CD14-positive monocyte (primary cell): Measurements from ENCODE around the gene FAM120B. TPM values are rescaled to one million over a fixed set of nuclear protein-coding genes. Genes with fewer than 3 reads are reported as not detected.

Source experiments
- DNase-seq, 3 donors: peaks; one replicate each; pipeline ENCODE4 v3.0.0-alpha.2; 2011 to 2022
- H2AFZ ChIP-seq: 2 replicates; pipeline ENCODE4 v1.6.0; 2012; ENCODE audit warnings: mild to moderate bottlenecking, low read depth, low read length, inconsistent platforms; ENCODE audit not compliant: insufficient read depth, poor library complexity, severe bottlenecking
- H3K27ac ChIP-seq, 2 donors: 1 replicate in 1 of 2; 2 replicates in 1 of 2; pipeline ENCODE4 v1.5.1; 2012 to 2013; ENCODE audit warnings: low read length in 2 of 2, control low read depth in 1 of 2, inconsistent platforms in 1 of 2, low read depth in 1 of 2, mild to moderate bottlenecking in 1 of 2
- H3K27me3 ChIP-seq, 2 donors: one replicate each; pipeline versions ENCODE4 v1.6.0 to v1.6.1; 2011 to 2013; ENCODE audit warnings: low read length in 2 of 2; ENCODE audit not compliant: control insufficient read depth in 2 of 2, insufficient read depth in 2 of 2
- H3K36me3 ChIP-seq, 2 donors: replicated peaks in 1 of 2; 1 replicate in 1 of 2; 2 replicates in 1 of 2; pipeline versions ENCODE4 v1.5.1 to v1.6.1; 2012 to 2013; ENCODE audit warnings: low read length in 2 of 2, control low read depth in 1 of 2, inconsistent platforms in 1 of 2, mild to moderate bottlenecking in 1 of 2; ENCODE audit not compliant: insufficient read depth in 2 of 2, control insufficient read depth in 1 of 2
- H3K4me1 ChIP-seq, 2 donors: 1 replicate in 1 of 2; 2 replicates in 1 of 2; pipeline versions ENCODE4 v1.5.1 to v1.6.1; 2012 to 2013; ENCODE audit warnings: low read length in 2 of 2, control low read depth in 1 of 2, inconsistent platforms in 1 of 2, mild to moderate bottlenecking in 1 of 2, moderate library complexity in 1 of 2; ENCODE audit not compliant: insufficient read depth in 2 of 2, control insufficient read depth in 1 of 2
- H3K4me2 ChIP-seq: replicated peaks from 2 replicates; pipeline ENCODE3; 2012; ENCODE audit warnings: low read length, moderate library complexity, mild to moderate bottlenecking; ENCODE audit not compliant: poor library complexity, severe bottlenecking; ENCODE audit errors: extremely low read depth
- H3K4me3 ChIP-seq, 3 experiments: fragments of 200-600 bp in 1 of 3; sonication (generic) in 1 of 3; replicated peaks in 1 of 3; 1 replicate in 2 of 3; 2 replicates in 1 of 3; pipeline ENCODE4 v1.5.1; 2011 to 2013; ENCODE audit warnings: low read length in 3 of 3, mild to moderate bottlenecking in 3 of 3, control low read depth in 2 of 3, low read depth in 2 of 3, inconsistent platforms in 1 of 3, moderate library complexity in 1 of 3
- H3K79me2 ChIP-seq: 2 replicates; pipeline ENCODE4 v1.6.0; 2012; ENCODE audit warnings: mild to moderate bottlenecking, control low read depth, inconsistent platforms, low read length, moderate library complexity; ENCODE audit not compliant: insufficient read depth
- H3K9ac ChIP-seq: 2 replicates; pipeline ENCODE4 v1.6.0; 2017; ENCODE audit warnings: low read length, mild to moderate bottlenecking; ENCODE audit not compliant: insufficient read depth, poor library complexity, severe bottlenecking
- H3K9me3 ChIP-seq, 2 donors: replicated peaks in 1 of 2; 1 replicate in 1 of 2; 2 replicates in 1 of 2; pipeline versions ENCODE4 v1.5.1 to v1.6.1; 2012 to 2013; ENCODE audit warnings: low read length in 2 of 2, control low read depth in 1 of 2; ENCODE audit not compliant: control insufficient read depth in 1 of 2, insufficient read depth in 1 of 2
- H4K20me1 ChIP-seq: 2 replicates; pipeline ENCODE4 v1.6.0; 2012; ENCODE audit warnings: mild to moderate bottlenecking, low read length, control low read depth, moderate library complexity; ENCODE audit not compliant: insufficient read depth
- H3K27ac Mint-ChIP-seq, 7 donors: one replicate each; pipeline ENCODE4 v1.8.0; 2020; ENCODE audit warnings: mild to moderate bottlenecking in 7 of 7, mixed read lengths in 7 of 7, moderate library complexity in 6 of 7, inconsistent platforms in 2 of 7
- H3K27me3 Mint-ChIP-seq, 3 donors: one replicate each; pipeline ENCODE4 v1.8.0; 2021 to 2022; ENCODE audit warnings: low read depth in 3 of 3, mild to moderate bottlenecking in 3 of 3, mixed read lengths in 3 of 3, moderate library complexity in 3 of 3, inconsistent platforms in 1 of 3
- H3K36me3 Mint-ChIP-seq, 2 donors: one replicate each; pipeline ENCODE4 v1.8.0; 2020; ENCODE audit warnings: mixed read lengths in 2 of 2, inconsistent platforms in 1 of 2, mild to moderate bottlenecking in 1 of 2
- H3K4me1 Mint-ChIP-seq: one replicate; pipeline ENCODE4 v1.8.0; 2020; ENCODE audit warnings: mild to moderate bottlenecking, mixed read lengths
- H3K4me3 Mint-ChIP-seq, 2 donors: one replicate each; pipeline ENCODE4 v1.8.0; 2020; ENCODE audit warnings: mild to moderate bottlenecking in 2 of 2, mixed read lengths in 2 of 2, moderate library complexity in 1 of 2
- H3K9me3 Mint-ChIP-seq, 7 donors: one replicate each; pipeline ENCODE4 v1.8.0; 2020 to 2022; ENCODE audit warnings: mixed read lengths in 7 of 7, mild to moderate bottlenecking in 6 of 7, moderate library complexity in 6 of 7, inconsistent platforms in 2 of 7
- WGBS: methylation state at CpG from one replicate; pipeline ENCODE4 v1.1.5; 2013; ENCODE audit warnings: missing lambda C conversion rate; ENCODE audit not compliant: insufficient coverage; 5-methylcytosine and 5-hydroxymethylcytosine counted together
- intact Hi-C, 2 donors: fragments of 100-400 bp; cut with micrococcal nuclease; formaldehyde crosslinking; loops; one replicate each; pipeline versions ENCODE4 v1.15.0 to v1.15.1; 2023
- polyA plus RNA-seq, 3 donors: library from polyadenylated mRNA; depleted of rRNA in 1 of 3; unstranded in 2 of 3; stranded (reverse) in 1 of 3; fragments of 300-500 nt in 2 of 3; fragments of >200 nt in 1 of 3; fragmentation: Illumina TruSeq in 2 of 3; gene quantifications; 1 replicate in 2 of 3; 2 replicates in 1 of 3; pipeline ENCODE4 v1.2.3, GENCODE V29; 2012 to 2021
- TF ChIP-seq, protein P1 (sequence below): fragments of 200-600 bp; IDR thresholded peaks from one replicate; pipeline ENCODE4 v1.8.0; 2022; ENCODE audit warnings: antibody characterized with exemption, mild to moderate bottlenecking

The FAM120B gene
- polyA plus RNA-seq, 3 donors, result 10.6 to 20.2 (median 11.2) TPM

- peaks cover 5 to 30% (median 23%) of the 10 kb centered on the region in 3 donors for H3K27me3 Mint-ChIP-seq
- no peak overlapping the region for H3K27ac ChIP-seq
- no peaks in the 10 kb centered on the region for H3K4me1 Mint-ChIP-seq
- peaks cover 3 to 9% (median 7%) of the 10 kb centered on the region in 7 donors for H3K9me3 Mint-ChIP-seq
- H3K27me3 ChIP-seq, result peaks cover 0 to 7% of the 10 kb centered on the region in 2 donors
- H3K9ac ChIP-seq, result no peak overlapping the region
- intact Hi-C loops, result no loop called here
- H3K36me3 Mint-ChIP-seq, result no peaks in the 10 kb centered on the region
- WGBS, result 92% methylated on average over 7 of the region's 7 CpGs
- no peak overlapping the region for H2AFZ ChIP-seq
- no peak overlapping the region for H3K4me3 ChIP-seq
- DNase-seq, result no peak
- H4K20me1 ChIP-seq, result no peaks in the 10 kb centered on the region
- H3K4me2 ChIP-seq, result no peak overlapping the region
- TF ChIP-seq, protein P1, sequence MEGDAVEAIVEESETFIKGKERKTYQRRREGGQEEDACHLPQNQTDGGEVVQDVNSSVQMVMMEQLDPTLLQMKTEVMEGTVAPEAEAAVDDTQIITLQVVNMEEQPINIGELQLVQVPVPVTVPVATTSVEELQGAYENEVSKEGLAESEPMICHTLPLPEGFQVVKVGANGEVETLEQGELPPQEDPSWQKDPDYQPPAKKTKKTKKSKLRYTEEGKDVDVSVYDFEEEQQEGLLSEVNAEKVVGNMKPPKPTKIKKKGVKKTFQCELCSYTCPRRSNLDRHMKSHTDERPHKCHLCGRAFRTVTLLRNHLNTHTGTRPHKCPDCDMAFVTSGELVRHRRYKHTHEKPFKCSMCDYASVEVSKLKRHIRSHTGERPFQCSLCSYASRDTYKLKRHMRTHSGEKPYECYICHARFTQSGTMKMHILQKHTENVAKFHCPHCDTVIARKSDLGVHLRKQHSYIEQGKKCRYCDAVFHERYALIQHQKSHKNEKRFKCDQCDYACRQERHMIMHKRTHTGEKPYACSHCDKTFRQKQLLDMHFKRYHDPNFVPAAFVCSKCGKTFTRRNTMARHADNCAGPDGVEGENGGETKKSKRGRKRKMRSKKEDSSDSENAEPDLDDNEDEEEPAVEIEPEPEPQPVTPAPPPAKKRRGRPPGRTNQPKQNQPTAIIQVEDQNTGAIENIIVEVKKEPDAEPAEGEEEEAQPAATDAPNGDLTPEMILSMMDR, result no peak
- no peak overlapping the region for H3K27ac Mint-ChIP-seq
- H3K79me2 ChIP-seq, result no peaks in the 10 kb centered on the region
- H3K4me3 Mint-ChIP-seq, result no peak overlapping the region
- H3K9me3 ChIP-seq, result no peaks in the 10 kb centered on the region
- H3K36me3 ChIP-seq, result no peaks in the 10 kb centered on the region
- no peaks in the 10 kb centered on the region for H3K4me1 ChIP-seq
These were observed 118.1 kb downstream of the FAM120B start for GRCh38 chr6:170424604-170425126.

- Mint-ChIP-seq H3K27ac (no peak overlapping the region), H3K4me1 (no peaks in the 10 kb centered on the region), H3K27me3 (peaks cover 5 to 15% (median 10%) of the 10 kb centered on the region in 3 donors), H3K4me3 (peak overlapping the region in 1 of 2 donors; percentile 13), H3K36me3 (no peaks in the 10 kb centered on the region), H3K9me3 (peaks cover 0 to 5% (median 2%) of the 10 kb centered on the region in 7 donors)
- H3K4me2 ChIP-seq, result no peak overlapping the region
- no peaks in the 10 kb centered on the region for H4K20me1 ChIP-seq
- no peaks in the 10 kb centered on the region for H3K4me1 ChIP-seq
- no peak overlapping the region for H3K4me3 ChIP-seq
- no peaks in the 10 kb centered on the region for H3K36me3 ChIP-seq
- no peaks in the 10 kb centered on the region for H3K79me2 ChIP-seq
- H3K27ac ChIP-seq, result no peak overlapping the region
- intact Hi-C loops, result no loop called here
- no peak overlapping the region for H3K9ac ChIP-seq
- TF ChIP-seq, protein P1, result no peak
- 88% methylated on average over 6 of the region's 7 CpGs for WGBS
- H3K9me3 ChIP-seq, result peaks cover 0 to 2% of the 10 kb centered on the region in 2 donors
- DNase-seq, result no peak
- H3K27me3 ChIP-seq, result no peaks in the 10 kb centered on the region
- no peak overlapping the region for H2AFZ ChIP-seq
These were observed 122.9 kb downstream of the FAM120B start for GRCh38 chr6:170429450-170429849.
